Thyroid gland (tissue), 4 donors: ENCODE results near the gene ZBTB8A.

Source experiments
- POLR2A ChIP-seq, 2 donors: fragments of 450-650 bp; IDR thresholded peaks; one replicate each; pipeline ENCODE4 v1.6.1; 2017; ENCODE audit warnings: antibody characterized with exemption in 2 of 2, mild to moderate bottlenecking in 2 of 2, moderate library complexity in 1 of 2
- TF ChIP-seq, protein P1 (sequence below), 6 experiments: fragments of 200-600 bp in 3 of 6; fragments of 450-650 bp in 3 of 6; sonication (generic) in 3 of 6; IDR thresholded peaks; one replicate each; pipeline ENCODE4 v1.5.1; 2016 to 2019; ENCODE audit warnings: antibody characterized with exemption in 6 of 6, mild to moderate bottlenecking in 2 of 6, inconsistent platforms in 1 of 6, moderate library complexity in 1 of 6

DNA sequence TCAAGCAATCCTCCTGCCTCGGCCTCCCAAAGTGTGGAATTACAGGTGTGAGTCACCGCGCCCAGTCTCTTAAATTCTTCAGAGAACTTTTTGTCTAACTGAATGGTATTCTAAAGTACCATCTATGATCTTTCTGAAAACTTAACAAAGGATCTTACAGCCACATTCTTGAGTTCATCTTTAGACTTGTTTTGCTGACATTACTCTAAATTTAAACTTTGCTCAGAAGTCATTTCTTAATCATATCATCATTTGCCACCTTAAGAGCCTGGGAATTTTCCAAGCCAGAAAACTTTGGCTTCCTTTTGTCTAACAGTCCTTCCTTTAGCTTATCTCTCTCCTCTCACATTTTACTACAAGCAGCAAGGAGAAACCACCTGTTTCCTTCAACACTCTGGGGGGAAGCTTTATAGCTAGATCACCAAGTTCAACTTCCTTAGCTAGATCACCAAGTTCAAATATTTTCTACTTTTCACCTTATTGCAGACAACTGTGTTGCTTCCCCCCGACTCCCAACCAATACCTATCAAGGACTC is 5.4 kb upstream of the ZBTB8A start:
- TF ChIP-seq, protein P1, sequence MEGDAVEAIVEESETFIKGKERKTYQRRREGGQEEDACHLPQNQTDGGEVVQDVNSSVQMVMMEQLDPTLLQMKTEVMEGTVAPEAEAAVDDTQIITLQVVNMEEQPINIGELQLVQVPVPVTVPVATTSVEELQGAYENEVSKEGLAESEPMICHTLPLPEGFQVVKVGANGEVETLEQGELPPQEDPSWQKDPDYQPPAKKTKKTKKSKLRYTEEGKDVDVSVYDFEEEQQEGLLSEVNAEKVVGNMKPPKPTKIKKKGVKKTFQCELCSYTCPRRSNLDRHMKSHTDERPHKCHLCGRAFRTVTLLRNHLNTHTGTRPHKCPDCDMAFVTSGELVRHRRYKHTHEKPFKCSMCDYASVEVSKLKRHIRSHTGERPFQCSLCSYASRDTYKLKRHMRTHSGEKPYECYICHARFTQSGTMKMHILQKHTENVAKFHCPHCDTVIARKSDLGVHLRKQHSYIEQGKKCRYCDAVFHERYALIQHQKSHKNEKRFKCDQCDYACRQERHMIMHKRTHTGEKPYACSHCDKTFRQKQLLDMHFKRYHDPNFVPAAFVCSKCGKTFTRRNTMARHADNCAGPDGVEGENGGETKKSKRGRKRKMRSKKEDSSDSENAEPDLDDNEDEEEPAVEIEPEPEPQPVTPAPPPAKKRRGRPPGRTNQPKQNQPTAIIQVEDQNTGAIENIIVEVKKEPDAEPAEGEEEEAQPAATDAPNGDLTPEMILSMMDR (IDR thresholded peaks at IDR 0.05): no peak
- no peak for TF ChIP-seq POLR2A (IDR thresholded peaks at IDR 0.05)
